Prostate gland (tissue), 2 donors: Measurements from ENCODE around the gene GDF2. TPM values are rescaled to one million over a fixed set of nuclear protein-coding genes. Genes with fewer than 3 reads are reported as not detected.

Experiments
- DNase-seq: peaks from one replicate; pipeline ENCODE4 v3.0.0-alpha.2; 2019; ENCODE audit warnings: low spot score
- H3K27ac ChIP-seq, 2 donors: fragments of 200-600 bp; sonication (generic); 2 replicates each; pipeline ENCODE4 v1.5.1; 2017 to 2019
- H3K27me3 ChIP-seq: fragments of 200-600 bp; sonication (generic); replicated peaks from 2 replicates; pipeline ENCODE4 v1.5.1; 2019; ENCODE audit not compliant: insufficient read depth
- H3K36me3 ChIP-seq, 2 donors: fragments of 200-600 bp; sonication (generic); 1 replicate in 1 of 2; 2 replicates in 1 of 2; pipeline versions ENCODE4 v1.5.1 to v1.8.1; 2017 to 2019
- H3K4me1 ChIP-seq: fragments of 200-600 bp; sonication (generic); replicated peaks from 2 replicates; pipeline ENCODE4 v1.5.1; 2019
- H3K4me3 ChIP-seq, 2 donors: fragments of 200-600 bp; sonication (generic); 2 replicates each; pipeline ENCODE4 v1.5.1; 2017 to 2019
- H3K9me3 ChIP-seq: fragments of 200-600 bp; sonication (generic); 2 replicates; pipeline ENCODE4 v1.5.1; 2017
- CTCF ChIP-seq, 4 experiments: fragments of 200-600 bp in 2 of 4; fragments of 450-650 bp in 2 of 4; sonication (generic) in 2 of 4; IDR thresholded peaks; 1 replicate in 3 of 4; 2 replicates in 1 of 4; pipeline ENCODE4 v1.5.1; 2016 to 2019; ENCODE audit warnings: antibody characterized with exemption in 4 of 4, mild to moderate bottlenecking in 2 of 4, moderate library complexity in 2 of 4
- POLR2A ChIP-seq: fragments of 450-650 bp; IDR thresholded peaks from one replicate; pipeline ENCODE4 v1.6.1; 2016; ENCODE audit warnings: antibody characterized with exemption, mild to moderate bottlenecking
- POLR2AphosphoS5 ChIP-seq: sonication (generic); formaldehyde crosslinking; IDR thresholded peaks from one replicate; pipeline ENCODE4 v1.6.1; 2017; ENCODE audit warnings: antibody characterized with exemption
- WGBS: methylation state at CpG from one replicate; pipeline ENCODE4 v1.1.5; 2018; 5-methylcytosine and 5-hydroxymethylcytosine counted together
- intact Hi-C: fragments of 100-400 bp; cut with DNase I; formaldehyde crosslinking; loops from one replicate; pipeline ENCODE4 v1.14.2; 2022
- total RNA-seq, 2 donors: library from RNA; depleted of rRNA; stranded (reverse); fragments of >200 nt; gene quantifications; one replicate each; pipeline ENCODE4 v1.1.0, GENCODE V29; 2016

The GDF2 gene
- total RNA-seq, 2 donors from 2014 or later: not detected

GRCh38 chr10:47300429-47300931, 21.8 kb upstream of the GDF2 start:
- no peak for DNase-seq
- Histone ChIP-seq H3K27me3 (peaks cover 3% of the 10 kb centered on the region), H3K36me3 (no peaks in the 10 kb centered on the region), H3K27ac (no peak overlapping the region), H3K4me3 (peak overlapping the region; percentile 28 to 30), H3K9me3 (no peaks in the 10 kb centered on the region), H3K4me1 (no peaks in the 10 kb centered on the region)
- intact Hi-C loops: no loop called here
- WGBS: 6% methylated on average over 28 of the region's 57 CpGs
- no peak for TF ChIP-seq POLR2AphosphoS5
- no peak for TF ChIP-seq CTCF (IDR thresholded peaks at IDR 0.05)
- TF ChIP-seq POLR2A: no peak

GRCh38 chr10:47301833-47302232, 20.4 kb upstream of the GDF2 start:
- TF ChIP-seq POLR2AphosphoS5 (no peak), POLR2A (no peak), CTCF (IDR thresholded peaks at IDR 0.05) (no peak)
- intact Hi-C loops: no loop called here
- WGBS: 83% methylated on average over 2 of the region's 2 CpGs
- no peak for DNase-seq
- H3K4me3 ChIP-seq: no peak overlapping the region
- H3K9me3 ChIP-seq: no peaks in the 10 kb centered on the region
- no peaks in the 10 kb centered on the region for H3K4me1 ChIP-seq
- H3K27ac ChIP-seq: no peak overlapping the region
- no peaks in the 10 kb centered on the region for H3K36me3 ChIP-seq
- peaks cover 3% of the 10 kb centered on the region for H3K27me3 ChIP-seq

GRCh38 chr10:47303105-47303504, 19.1 kb upstream of the GDF2 start:
- intact Hi-C loops: no loop called here
- TF ChIP-seq CTCF (IDR thresholded peaks at IDR 0.05): no peak
- no peak for TF ChIP-seq POLR2AphosphoS5
- TF ChIP-seq POLR2A: no peak
- WGBS: 82% methylated on average over 7 of the region's 7 CpGs
- Histone ChIP-seq H3K36me3 (no peaks in the 10 kb centered on the region), H3K9me3 (no peaks in the 10 kb centered on the region), H3K4me3 (no peak overlapping the region), H3K27ac (no peak overlapping the region), H3K4me1 (no peaks in the 10 kb centered on the region), H3K27me3 (peaks cover 3% of the 10 kb centered on the region)
- no peak for DNase-seq

- Histone ChIP-seq H3K9me3 (no peaks in the 10 kb centered on the region), H3K4me3 (no peak overlapping the region), H3K36me3 (no peaks in the 10 kb centered on the region), H3K27ac (no peak overlapping the region), H3K27me3 (peaks cover 3% of the 10 kb centered on the region), H3K4me1 (no peaks in the 10 kb centered on the region)
- TF ChIP-seq POLR2AphosphoS5 (no peak), POLR2A (no peak), CTCF (IDR thresholded peaks at IDR 0.05) (no peak)
- intact Hi-C loops: no loop called here
- 88% methylated on average over 6 of the region's 6 CpGs for WGBS
- DNase-seq: no peak
These were observed 18.4 kb upstream of the GDF2 start for GRCh38 chr10:47303866-47304265.

- no peak for DNase-seq
- Histone ChIP-seq H3K36me3 (no peaks in the 10 kb centered on the region), H3K27me3 (peaks cover 3% of the 10 kb centered on the region), H3K4me3 (no peak overlapping the region), H3K4me1 (no peaks in the 10 kb centered on the region), H3K27ac (no peak overlapping the region), H3K9me3 (no peaks in the 10 kb centered on the region)
- TF ChIP-seq CTCF (IDR thresholded peaks at IDR 0.05): no peak
- TF ChIP-seq POLR2A: no peak
- 64% methylated on average over 2 of the region's 2 CpGs for WGBS
- intact Hi-C loops: no loop called here
These were observed 16.7 kb upstream of the GDF2 start for GRCh38 chr10:47305566-47305965.
